GM19372 (cell line): ENCODE data around the gene FCHSD2.
"Not testable (repeated sequence)": the region's sequence is repeated elsewhere in the genome, so short reads cannot be mapped to it uniquely, and the experiment has no call there.

Source experiments
- ATAC-seq: cut with Tn5 transposase; IDR thresholded peaks from one replicate; pipeline ENCODE4 v1.9.1; 2021; ENCODE audit warnings: mild to moderate bottlenecking, low read depth, moderate library complexity; ENCODE audit not compliant: unreplicated experiment

FCHSD2 gene

GRCh38 chr11:72976522-72976892, 165.6 kb downstream of the FCHSD2 start:
- ATAC-seq: not testable (repeated sequence)

GRCh38 chr11:72975778-72976521, 166.2 kb downstream of the FCHSD2 start:
- no peak for ATAC-seq

GRCh38 chr11:72974487-72975205, 167.5 kb downstream of the FCHSD2 start:
- no peak for ATAC-seq

GRCh38 chr11:72972496-72973128, 169.5 kb downstream of the FCHSD2 start:
- ATAC-seq: no peak

- no peak for ATAC-seq
Observed at GRCh38 chr11:72971192-72971967, 170.7 kb downstream of the FCHSD2 start.

GRCh38 chr11:72970557-72971118, 171.5 kb downstream of the FCHSD2 start:
- ATAC-seq: no peak

GRCh38 chr11:72969894-72970335, 172.2 kb downstream of the FCHSD2 start:
- peak; percentile 76 for ATAC-seq

GRCh38 chr11:72968390-72968789, 173.7 kb downstream of the FCHSD2 start:
- no peak for ATAC-seq

- no peak for ATAC-seq
Observed at GRCh38 chr11:72965672-72966071, 176.4 kb downstream of the FCHSD2 start.

GRCh38 chr11:72962717-72963116, 179.4 kb downstream of the FCHSD2 start:
- ATAC-seq: no peak

- ATAC-seq: no peak
Observed at GRCh38 chr11:72962084-72962483, 180.0 kb downstream of the FCHSD2 start.

GRCh38 chr11:72959998-72960731, 182.0 kb downstream of the FCHSD2 start:
- no peak for ATAC-seq

- ATAC-seq: no peak
Observed at GRCh38 chr11:72958791-72959190, 183.3 kb downstream of the FCHSD2 start.

- no peak for ATAC-seq
Observed at GRCh38 chr11:72955466-72955865, 186.7 kb downstream of the FCHSD2 start.

- ATAC-seq: no peak
Observed at GRCh38 chr11:72954860-72955259, 187.3 kb downstream of the FCHSD2 start.

- no peak for ATAC-seq
Observed at GRCh38 chr11:72953637-72954036, 188.5 kb downstream of the FCHSD2 start.

GRCh38 chr11:72951888-72952287, 190.2 kb downstream of the FCHSD2 start:
- no peak for ATAC-seq

GRCh38 chr11:72951193-72951592, 190.9 kb downstream of the FCHSD2 start:
- ATAC-seq: no peak

- ATAC-seq: no peak
Observed at GRCh38 chr11:72950685-72951084, 191.4 kb downstream of the FCHSD2 start.

GRCh38 chr11:72947229-72947628, 194.9 kb downstream of the FCHSD2 start:
- no peak for ATAC-seq
